ENCODE measurements around the gene FOXN3.

DNA sequence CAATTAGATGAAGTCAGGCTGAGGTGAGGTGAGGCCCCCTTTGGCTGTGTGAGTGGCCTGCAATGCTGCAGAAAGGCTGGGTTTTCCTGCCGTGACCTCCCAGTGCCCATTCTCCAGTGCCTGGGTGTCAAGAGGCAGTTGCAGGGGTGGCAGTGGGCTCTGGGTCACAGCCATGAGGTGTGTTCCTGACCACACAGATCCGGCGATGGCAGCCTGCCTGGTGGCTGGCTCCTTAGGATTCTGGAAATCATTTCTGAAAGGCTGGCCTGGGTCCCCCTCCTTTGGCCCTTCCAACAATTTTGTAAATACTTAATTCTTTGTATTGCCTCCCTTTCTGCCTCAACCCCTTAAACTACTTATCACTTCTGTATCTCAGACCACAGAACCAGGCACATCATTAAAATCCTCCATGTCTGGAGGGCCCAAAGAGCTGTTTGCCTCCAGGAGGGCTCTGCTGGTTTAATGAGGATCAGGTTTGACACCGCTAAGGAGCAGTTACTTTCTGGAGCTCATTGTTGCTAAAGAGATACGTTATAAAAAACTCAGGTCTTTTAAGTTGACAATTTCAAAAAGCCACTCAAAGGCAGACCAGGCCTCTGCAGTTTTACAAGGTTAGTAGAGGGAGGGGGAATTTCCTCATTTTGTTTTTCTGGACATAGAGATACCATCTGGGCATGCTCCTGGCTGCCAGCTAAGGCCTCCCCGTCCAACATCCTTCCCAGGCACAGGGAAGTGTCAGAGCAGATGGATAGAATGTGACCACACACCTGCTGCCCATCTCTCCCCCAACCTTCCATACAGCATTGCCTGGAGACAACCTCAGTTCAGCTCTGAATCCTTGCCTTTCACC is 204.4 kb downstream of the FOXN3 start:
- no peak for TF ChIP-seq POLR2AphosphoS5 (IDR thresholded peaks at IDR 0.05; ENCODE audit: insufficient read depth, low read depth, low read length)
- no peak for TF ChIP-seq POLR2A (IDR thresholded peaks at IDR 0.05; ENCODE audit: low read depth, low read length)
- TF ChIP-seq CTCF (IDR thresholded peaks at IDR 0.05; ENCODE audit: extremely low read depth in 1 of 2, insufficient read depth in 1 of 2, low read depth in 1 of 2, low read length in 2 of 2), result no peak
- TF ChIP-seq EZH2 (IDR thresholded peaks at IDR 0.05; ENCODE audit: borderline replicate concordance, low read depth, low read length, severe bottlenecking), result no peak
- TF ChIP-seq MAX (IDR thresholded peaks at IDR 0.05; ENCODE audit: insufficient read depth, insufficient read length), result no peak
- TF ChIP-seq JUN (IDR thresholded peaks at IDR 0.05; ENCODE audit: borderline replicate concordance, insufficient read depth, insufficient read length, low read depth), result no peak
